Measurements from ENCODE around the gene AFF3. TPM values are rescaled to one million over a fixed set of nuclear protein-coding genes. Genes with fewer than 3 reads are reported as not detected.

The AFF3 gene
- total and polyA plus RNA-seq, 10 donors, result 6.0 to 92.2 (median 64.0) TPM

GRCh38 chr2:100012561-100012960 is 129.8 kb downstream of the AFF3 start:
- TF ChIP-seq POLR2A (IDR thresholded peaks at IDR 0.05) (no peak), CTCF (IDR thresholded peaks at IDR 0.05 in 8 of 11, conservative IDR thresholded peaks at IDR 0.05 in 3 of 11) (no peak), POLR2AphosphoS5 (IDR thresholded peaks at IDR 0.05) (no peak)
- no peak overlapping the region for H3K27ac ChIP-seq
- DNase-seq, result no peak
- WGBS, 5 donors, result 84 to 94% (median 91%) methylated on average over 5 of the region's 5 CpGs
- no peaks in the 10 kb centered on the region for H3K27me3 ChIP-seq (replicated peaks in 1 of 7)
- no peaks in the 10 kb centered on the region for H3K9me3 ChIP-seq
- peaks cover 0 to 37% (median 3%) of the 10 kb centered on the region in 6 donors for H3K36me3 ChIP-seq
- H3K4me3 ChIP-seq, result no peak overlapping the region
- intact Hi-C loops (cut with DNase I; ENCODE audit: low total_unique reads), result no loop called here
- peaks cover 0 to 23% (median 8%) of the 10 kb centered on the region in 6 donors for H3K4me1 ChIP-seq

- intact Hi-C loops (cut with DNase I; ENCODE audit: low total_unique reads), result no loop called here
These were observed 131.1 kb downstream of the AFF3 start for GRCh38 chr2:100011272-100011731.

GRCh38 chr2:100010606-100011005 is 131.8 kb downstream of the AFF3 start:
- DNase-seq, result no peak
- WGBS, 5 donors, result 93 to 95% (median 94%) methylated on average over 5 of the region's 5 CpGs

More at GRCh38 chr2:100011272-100011731, 131.1 kb downstream of the AFF3 start:
- no peak overlapping the region for H3K27ac ChIP-seq
- no peak overlapping the region for H3K4me3 ChIP-seq
- H3K4me1 ChIP-seq, result peaks cover 0 to 23% (median 8%) of the 10 kb centered on the region in 6 donors
- no peaks in the 10 kb centered on the region for H3K27me3 ChIP-seq (replicated peaks in 1 of 7)
- DNase-seq, result no peak
- TF ChIP-seq POLR2A (IDR thresholded peaks at IDR 0.05) (no peak), POLR2AphosphoS5 (IDR thresholded peaks at IDR 0.05) (no peak), CTCF (IDR thresholded peaks at IDR 0.05 in 8 of 11, conservative IDR thresholded peaks at IDR 0.05 in 3 of 11) (no peak)
- H3K36me3 ChIP-seq, result peaks cover 0 to 42% (median 10%) of the 10 kb centered on the region in 6 donors
- 63 to 88% (median 75%) methylated on average over 5 of the region's 5 CpGs for WGBS, 5 donors
- no peaks in the 10 kb centered on the region for H3K9me3 ChIP-seq

GRCh38 chr2:100009743-100010142 is 132.6 kb downstream of the AFF3 start:
- Histone ChIP-seq H3K27me3 (replicated peaks in 1 of 7) (no peaks in the 10 kb centered on the region), H3K36me3 (peaks cover 0 to 56% (median 10%) of the 10 kb centered on the region in 6 donors), H3K4me1 (peaks cover 0 to 23% (median 8%) of the 10 kb centered on the region in 6 donors), H3K27ac (peak overlapping the region in 3 of 8 donors; percentile 31 to 56 (median 34)), H3K4me3 (no peak overlapping the region), H3K9me3 (no peaks in the 10 kb centered on the region)
- 77 to 83% (median 78%) methylated on average over 6 of the region's 6 CpGs for WGBS, 5 donors
- intact Hi-C loops (cut with DNase I; ENCODE audit: low total_unique reads), result no loop called here
- TF ChIP-seq POLR2AphosphoS5 (IDR thresholded peaks at IDR 0.05) (no peak), POLR2A (IDR thresholded peaks at IDR 0.05) (no peak), CTCF (IDR thresholded peaks at IDR 0.05 in 8 of 11, conservative IDR thresholded peaks at IDR 0.05 in 3 of 11) (no peak)
- DNase-seq, result no peak

More at GRCh38 chr2:100010606-100011005, 131.8 kb downstream of the AFF3 start:
- intact Hi-C loops (cut with DNase I; ENCODE audit: low total_unique reads), result no loop called here
- Histone ChIP-seq H3K4me1 (peaks cover 0 to 23% (median 8%) of the 10 kb centered on the region in 6 donors), H3K27ac (no peak overlapping the region), H3K9me3 (no peaks in the 10 kb centered on the region), H3K27me3 (replicated peaks in 1 of 7) (no peaks in the 10 kb centered on the region), H3K4me3 (no peak overlapping the region), H3K36me3 (peaks cover 0 to 47% (median 10%) of the 10 kb centered on the region in 6 donors)
- TF ChIP-seq POLR2AphosphoS5 (IDR thresholded peaks at IDR 0.05) (no peak), CTCF (IDR thresholded peaks at IDR 0.05 in 8 of 11, conservative IDR thresholded peaks at IDR 0.05 in 3 of 11) (no peak)

Data from spleen (tissue), 11 donors.